ENCODE measurements around the gene EPHA6. TPM values are rescaled to one million over a fixed set of nuclear protein-coding genes. Genes with fewer than 3 reads are reported as not detected.

EPHA6 gene
- total and polyA plus RNA-seq, 10 of the 15 experiments (the other 5 are each of a cell fraction or from before 2014, with no cell fraction given), result not detected

GRCh38 chr3:97121386-97121785, 307.0 kb downstream of the EPHA6 start:
- H3K27me3 ChIP-seq (replicated peaks in 1 of 2; ENCODE audit: control insufficient read depth in 2 of 2, insufficient read depth in 2 of 2, low read length in 1 of 2), result no peaks in the 10 kb centered on the region
- FAIRE-seq (no peak), DNase-seq (ENCODE audit: low read depth, low spot score) (no peak), ATAC-seq (no peak)
- H3K9me3 ChIP-seq (replicated peaks; ENCODE audit: control insufficient read depth, insufficient read depth, low read length), result no peaks in the 10 kb centered on the region
- no peak overlapping the region for H3K9ac ChIP-seq (ENCODE audit: control insufficient read depth, insufficient read depth, low read length)
- ChIA-PET CTCF (no interaction called here), RAD21 (ENCODE audit: unreplicated experiment) (no interaction called here), POLR2A (no interaction called here), SMC1A (ENCODE audit: uncharacterized antibody, unreplicated experiment) (no interaction called here)
- no peak overlapping the region for H3K4me3 ChIP-seq
- no peaks in the 10 kb centered on the region for H4K20me1 ChIP-seq (ENCODE audit: control insufficient read depth, insufficient read depth)
- H3K79me2 ChIP-seq (ENCODE audit: control insufficient read depth, insufficient read depth, low read length), result no peaks in the 10 kb centered on the region
- no TSS peak for BruUV-seq (replicated peaks)
- H3K4me1 ChIP-seq (ENCODE audit: control insufficient read depth, insufficient read depth, low read length), result no peaks in the 10 kb centered on the region
- in situ Hi-C loops (cut with MboI), result no loop called here
- no peak overlapping the region for H3K27ac ChIP-seq (ENCODE audit: control insufficient read depth, insufficient read depth)
- intact Hi-C loops (cut with micrococcal nuclease; ENCODE audit: unreplicated experiment), result no loop called here
- no peak overlapping the region for H2AFZ ChIP-seq (ENCODE audit: control insufficient read depth, low read depth, low read length)
- no peak overlapping the region for H3K4me2 ChIP-seq (ENCODE audit: control insufficient read depth, insufficient read depth)
- WGBS (ENCODE audit: insufficient coverage, insufficient replicate concordance, low lambda C conversion rate, missing lambda C conversion rate), result 0% methylated on average over 1 of the region's 1 CpG
- no peaks in the 10 kb centered on the region for H3K36me3 ChIP-seq (ENCODE audit: control insufficient read depth in 2 of 2, insufficient read depth in 2 of 2, low read length in 1 of 2)
- TF ChIP-seq HDGF (IDR thresholded peaks at IDR 0.05) (no peak), TCF3 (IDR thresholded peaks at IDR 0.05; ENCODE audit: borderline replicate concordance, insufficient read depth, low read depth, low read length) (no peak), SMARCA5 (IDR thresholded peaks at IDR 0.05) (no peak), ATF7 (IDR thresholded peaks at IDR 0.05; ENCODE audit: low read depth) (no peak), IRF5 (IDR thresholded peaks at IDR 0.05; ENCODE audit: borderline replicate concordance) (no peak), CEBPZ (IDR thresholded peaks at IDR 0.05; ENCODE audit: low read depth, low read length) (no peak), NFYA (IDR thresholded peaks at IDR 0.05; ENCODE audit: borderline replicate concordance, low read depth, low read length) (no peak), CUX1 (IDR thresholded peaks at IDR 0.05; ENCODE audit: insufficient replicate concordance, low read depth, low read length) (no peak), BCLAF1 (IDR thresholded peaks at IDR 0.05) (no peak), SMAD1 (IDR thresholded peaks at IDR 0.05; ENCODE audit: low read depth, partially characterized antibody) (no peak)

Data from GM12878 (cell line).